ENCODE data around the gene PDYN.

Gene PDYN

GRCh38 chr20:1932971-1933370 lies 60.9 kb downstream of the PDYN start:
- DNase-seq = no peak

GRCh38 chr20:1931830-1932229 lies 62.0 kb downstream of the PDYN start:
- no peak for DNase-seq

GRCh38 chr20:1930165-1930564 lies 63.7 kb downstream of the PDYN start:
- no peak for DNase-seq

GRCh38 chr20:1929460-1929859 lies 64.4 kb downstream of the PDYN start:
- no peak for DNase-seq

- no peak for DNase-seq
Measured at GRCh38 chr20:1928782-1929181, 65.1 kb downstream of the PDYN start.
